ENCODE data around the gene WWOX. TPM values are rescaled to one million over a fixed set of nuclear protein-coding genes. Genes with fewer than 3 reads are reported as not detected.

Gene WWOX
- polyA plus RNA-seq, 1 donor (not counting 4 experiments of a cell fraction or from before 2014, with no cell fraction given): 5.1 TPM

DNA sequence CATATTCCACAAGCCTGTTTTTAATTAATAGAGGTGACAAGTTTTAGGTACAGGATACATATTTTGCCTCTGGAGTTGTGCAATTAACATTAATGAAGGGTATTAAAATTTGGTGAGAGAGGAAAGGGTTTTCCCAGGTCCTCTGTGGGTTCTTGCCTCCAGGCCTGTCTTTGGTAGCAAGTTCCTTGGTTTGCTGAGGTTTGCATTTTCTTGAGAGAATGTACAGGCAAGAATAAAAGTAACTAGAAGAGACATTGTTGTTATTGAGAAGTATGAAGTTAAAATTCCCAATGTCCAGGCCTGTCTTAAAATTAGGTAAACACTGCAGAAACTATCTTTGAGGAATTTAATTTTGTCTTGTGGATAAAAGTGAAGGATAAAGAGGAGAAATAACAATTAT, 316.9 kb downstream of the WWOX start:
- Histone ChIP-seq H3K9me1 (ENCODE audit: control insufficient read depth, extremely low read depth, insufficient read depth, low read length) (no peaks in the 10 kb centered on the region), H3K27me3 (ENCODE audit: control insufficient read depth, extremely low read depth, insufficient read depth, low read length) (no peaks in the 10 kb centered on the region), H2AFZ (ENCODE audit: control insufficient read depth, low read length) (no peak overlapping the region), H3K27ac (ENCODE audit: control insufficient read depth, insufficient read depth, low read length) (no peak overlapping the region), H3K9me3 (ENCODE audit: control insufficient read depth, low read depth, low read length) (peaks cover 2% of the 10 kb centered on the region), H3K4me2 (ENCODE audit: control insufficient read depth, extremely low read depth, insufficient read depth, low read depth, low read length) (no peak overlapping the region), H3K79me2 (ENCODE audit: control insufficient read depth, insufficient read depth, low read length) (no peaks in the 10 kb centered on the region), H3K4me3 (ENCODE audit: control insufficient read depth in 2 of 3, extremely low read depth in 1 of 3, insufficient read depth in 2 of 3, low read depth in 1 of 3, low read length in 3 of 3) (no peak overlapping the region), H4K20me1 (ENCODE audit: control insufficient read depth, extremely low read depth, insufficient read depth, low read length) (no peaks in the 10 kb centered on the region), H3K4me1 (ENCODE audit: control insufficient read depth, extremely low read depth, insufficient read depth, low read length) (no peaks in the 10 kb centered on the region), H3K9ac (ENCODE audit: control insufficient read depth, extremely low read depth, insufficient read depth, low read length) (no peak overlapping the region), H3K36me3 (ENCODE audit: control insufficient read depth in 2 of 2, extremely low read depth in 1 of 2, insufficient read depth in 2 of 2, low read length in 2 of 2) (no peaks in the 10 kb centered on the region)
- DNase-seq (ENCODE audit: low read depth, low spot score) (no peak), FAIRE-seq (no peak)
- dilution Hi-C loops (cut with MboI; ENCODE audit: extremely low pct_ligation_motif_present, low sequenced_read_pairs): no loop called here
- no peak for TF ChIP-seq EZH2 (IDR thresholded peaks at IDR 0.05; ENCODE audit: low read length)
- TF ChIP-seq, protein P1, sequence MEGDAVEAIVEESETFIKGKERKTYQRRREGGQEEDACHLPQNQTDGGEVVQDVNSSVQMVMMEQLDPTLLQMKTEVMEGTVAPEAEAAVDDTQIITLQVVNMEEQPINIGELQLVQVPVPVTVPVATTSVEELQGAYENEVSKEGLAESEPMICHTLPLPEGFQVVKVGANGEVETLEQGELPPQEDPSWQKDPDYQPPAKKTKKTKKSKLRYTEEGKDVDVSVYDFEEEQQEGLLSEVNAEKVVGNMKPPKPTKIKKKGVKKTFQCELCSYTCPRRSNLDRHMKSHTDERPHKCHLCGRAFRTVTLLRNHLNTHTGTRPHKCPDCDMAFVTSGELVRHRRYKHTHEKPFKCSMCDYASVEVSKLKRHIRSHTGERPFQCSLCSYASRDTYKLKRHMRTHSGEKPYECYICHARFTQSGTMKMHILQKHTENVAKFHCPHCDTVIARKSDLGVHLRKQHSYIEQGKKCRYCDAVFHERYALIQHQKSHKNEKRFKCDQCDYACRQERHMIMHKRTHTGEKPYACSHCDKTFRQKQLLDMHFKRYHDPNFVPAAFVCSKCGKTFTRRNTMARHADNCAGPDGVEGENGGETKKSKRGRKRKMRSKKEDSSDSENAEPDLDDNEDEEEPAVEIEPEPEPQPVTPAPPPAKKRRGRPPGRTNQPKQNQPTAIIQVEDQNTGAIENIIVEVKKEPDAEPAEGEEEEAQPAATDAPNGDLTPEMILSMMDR (optimal IDR thresholded peaks at IDR 0.05 in 1 of 3, IDR thresholded peaks at IDR 0.05 in 1 of 3, conservative IDR thresholded peaks at IDR 0.05 in 1 of 3; ENCODE audit: extremely low read depth in 1 of 3, insufficient read depth in 2 of 3, low read length in 3 of 3): no peak

DNA sequence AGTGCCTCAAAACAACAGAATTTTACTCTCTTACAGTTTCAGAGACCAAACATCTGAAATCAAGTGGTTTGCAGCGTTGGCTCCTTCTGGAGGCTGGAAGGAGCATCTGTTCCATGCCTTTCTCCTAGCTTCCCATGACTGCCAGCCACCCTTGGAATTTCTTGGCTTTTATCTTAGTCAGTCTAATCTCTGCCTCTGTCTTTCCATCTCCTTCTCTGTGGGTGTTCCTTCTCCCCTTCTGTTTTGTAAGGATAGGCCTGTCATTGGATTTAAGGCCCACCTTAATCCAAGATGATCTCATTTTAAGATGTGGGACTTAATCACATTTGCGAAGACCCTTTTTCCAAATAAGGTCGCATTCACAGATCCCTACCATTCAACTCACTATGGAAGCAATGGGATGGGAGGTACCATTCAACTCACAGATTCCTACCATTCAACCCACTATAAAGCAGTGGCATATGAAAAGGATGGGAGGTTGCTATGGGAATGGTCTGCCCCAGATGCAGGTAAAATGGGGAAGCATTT, 321.8 kb downstream of the WWOX start:
- TF ChIP-seq EZH2 (IDR thresholded peaks at IDR 0.05; ENCODE audit: low read length): no peak
- TF ChIP-seq, protein P1 (optimal IDR thresholded peaks at IDR 0.05 in 1 of 3, IDR thresholded peaks at IDR 0.05 in 1 of 3, conservative IDR thresholded peaks at IDR 0.05 in 1 of 3; ENCODE audit: extremely low read depth in 1 of 3, insufficient read depth in 2 of 3, low read length in 3 of 3): no peak
- dilution Hi-C loops (cut with MboI; ENCODE audit: extremely low pct_ligation_motif_present, low sequenced_read_pairs): no loop called here
- no peaks in the 10 kb centered on the region for H3K79me2 ChIP-seq (ENCODE audit: control insufficient read depth, insufficient read depth, low read length)
- no peaks in the 10 kb centered on the region for H3K36me3 ChIP-seq (ENCODE audit: control insufficient read depth in 2 of 2, extremely low read depth in 1 of 2, insufficient read depth in 2 of 2, low read length in 2 of 2)
- DNase-seq (ENCODE audit: low read depth, low spot score) (no peak), FAIRE-seq (no peak)
- no peak overlapping the region for H3K4me3 ChIP-seq (ENCODE audit: control insufficient read depth in 2 of 3, extremely low read depth in 1 of 3, insufficient read depth in 2 of 3, low read depth in 1 of 3, low read length in 3 of 3)
- H3K9me3 ChIP-seq (ENCODE audit: control insufficient read depth, low read depth, low read length): no peaks in the 10 kb centered on the region
- no peak overlapping the region for H3K9ac ChIP-seq (ENCODE audit: control insufficient read depth, extremely low read depth, insufficient read depth, low read length)
- H4K20me1 ChIP-seq (ENCODE audit: control insufficient read depth, extremely low read depth, insufficient read depth, low read length): no peaks in the 10 kb centered on the region
- H2AFZ ChIP-seq (ENCODE audit: control insufficient read depth, low read length): no peak overlapping the region
- no peak overlapping the region for H3K4me2 ChIP-seq (ENCODE audit: control insufficient read depth, extremely low read depth, insufficient read depth, low read depth, low read length)
- H3K27ac ChIP-seq (ENCODE audit: control insufficient read depth, insufficient read depth, low read length): no peak overlapping the region
- no peaks in the 10 kb centered on the region for H3K9me1 ChIP-seq (ENCODE audit: control insufficient read depth, extremely low read depth, insufficient read depth, low read length)
- no peaks in the 10 kb centered on the region for H3K4me1 ChIP-seq (ENCODE audit: control insufficient read depth, extremely low read depth, insufficient read depth, low read length)
- H3K27me3 ChIP-seq (ENCODE audit: control insufficient read depth, extremely low read depth, insufficient read depth, low read length): no peaks in the 10 kb centered on the region

Measured in keratinocyte (primary cell).